Embryonic facial prominence (tissue), 1 donor: ENCODE measurements around the gene PAQR4.

Experiments used
- DNase-seq: peaks from one replicate; pipeline ENCODE4 v3.0.0-alpha.2; 2016; ENCODE audit errors: extremely low spot score

PAQR4 gene

GRCh38 chr16:3004781-3005284, 35.7 kb downstream of the PAQR4 start:
- DNase-seq = no peak

GRCh38 chr16:3007059-3007956, 38.2 kb downstream of the PAQR4 start:
- DNase-seq = no peak

- DNase-seq = no peak
Measured at GRCh38 chr16:3007957-3008689, 39.0 kb downstream of the PAQR4 start.

- no peak for DNase-seq
Measured at GRCh38 chr16:3008690-3009037, 39.5 kb downstream of the PAQR4 start.

- DNase-seq = no peak
Measured at GRCh38 chr16:3009568-3010390, 40.6 kb downstream of the PAQR4 start.

- DNase-seq = no peak
Measured at GRCh38 chr16:3010510-3010909, 41.4 kb downstream of the PAQR4 start.

- DNase-seq = no peak
Measured at GRCh38 chr16:3012246-3012645, 43.1 kb downstream of the PAQR4 start.

- DNase-seq = no peak
Measured at GRCh38 chr16:3012828-3013420, 43.8 kb downstream of the PAQR4 start, which contains the start of gene CLDN9. Gene CLDN9 (plus strand): TSS chr16:3012923. CDS start chr16:3013363, 440 bp downstream.

- no peak for DNase-seq
Measured at GRCh38 chr16:3013491-3013951, 44.4 kb downstream of the PAQR4 start.

GRCh38 chr16:3013998-3014690, 45.0 kb downstream of the PAQR4 start:
- DNase-seq = no peak

GRCh38 chr16:3014971-3015370, 45.8 kb downstream of the PAQR4 start:
- DNase-seq = no peak

- no peak for DNase-seq
Measured at GRCh38 chr16:3015865-3016521, 46.8 kb downstream of the PAQR4 start.

GRCh38 chr16:3017344-3017743, 48.2 kb downstream of the PAQR4 start:
- no peak for DNase-seq

- DNase-seq = no peak
Measured at GRCh38 chr16:3017794-3018506, 48.8 kb downstream of the PAQR4 start, which contains the start of gene CLDN6. Gene CLDN6 (minus strand): TSS chr16:3018183. CDS start chr16:3016021, 2,162 bp downstream.

- no peak for DNase-seq
Measured at GRCh38 chr16:3019594-3020246, 50.6 kb downstream of the PAQR4 start.

- DNase-seq = no peak
Measured at GRCh38 chr16:3020247-3020603, 51.1 kb downstream of the PAQR4 start, which contains the start of gene TNFRSF12A. Gene TNFRSF12A (plus strand): TSS chr16:3020368. CDS start chr16:3020398, 30 bp downstream.

- DNase-seq = no peak
Measured at GRCh38 chr16:3020604-3021448, 51.7 kb downstream of the PAQR4 start.
